HEK293 (cell line): Measurements from ENCODE around the gene PDZRN3.

ENCODE experiments used
- CTCF ChIA-PET: fragments of 350-600 bp; formaldehyde crosslinking; extraction: SDS; loops from one replicate; lab custom pipeline; 2021; ENCODE audit warnings: antibody characterized with exemption; lab: Yijun Ruan, JAX
- POLR2A ChIA-PET: fragments of 300-600 bp; formaldehyde crosslinking; extraction: SDS; loops from one replicate; lab custom pipeline; 2020; ENCODE audit warnings: antibody characterized with exemption, inconsistent platforms; lab: Yijun Ruan, JAX
- H3K27ac ChIP-seq: fragments of 200-500 bp; sonication (Bioruptor generic); 2 replicates; pipeline ENCODE4 v1.5.1; 2014; ENCODE audit warnings: low read depth, low read length, control low read depth, inconsistent platforms; ENCODE audit errors: extremely low read depth
- H3K36me3 ChIP-seq, 2 experiments: fragments of 200-500 bp in 1 of 2; sonication (Bioruptor generic) in 1 of 2; 1 replicate in 1 of 2; 2 replicates in 1 of 2; pipeline ENCODE4 v1.5.1; 2014 to 2017; ENCODE audit warnings: inconsistent platforms in 2 of 2, low read length in 2 of 2; ENCODE audit not compliant: control insufficient read depth in 2 of 2, insufficient read depth in 1 of 2
- H3K4me1 ChIP-seq: fragments of 200-500 bp; sonication (Bioruptor generic); 2 replicates; pipeline ENCODE4 v1.5.1; 2014; ENCODE audit warnings: mild to moderate bottlenecking, low read length, inconsistent platforms; ENCODE audit not compliant: control insufficient read depth, insufficient read depth
- H3K4me3 ChIP-seq: 2 replicates; pipeline ENCODE4 v1.5.1; 2011; ENCODE audit warnings: low read depth, mild to moderate bottlenecking, control low read depth, low read length, moderate library complexity
- H3K9me3 ChIP-seq: fragments of 200-500 bp; sonication (Bioruptor generic); 2 replicates; pipeline ENCODE4 v1.5.1; 2014; ENCODE audit warnings: low read depth, low read length, inconsistent platforms; ENCODE audit not compliant: control insufficient read depth, insufficient read depth
- KLF8 ChIP-seq: fragments of 450-650 bp; formaldehyde crosslinking; IDR thresholded peaks from 2 replicates; pipeline ENCODE4 v1.5.1; 2016; ENCODE audit warnings: missing biosample characterization, missing genetic modification characterization
- YY1 ChIP-seq: fragments of 450-650 bp; formaldehyde crosslinking; IDR thresholded peaks from 2 replicates; pipeline ENCODE4 v1.5.1; 2018; ENCODE audit warnings: missing biosample characterization, missing genetic modification characterization
- ZBTB1 ChIP-seq: fragments of 450-650 bp; formaldehyde crosslinking; IDR thresholded peaks from 2 replicates; pipeline ENCODE4 v1.5.1; 2016; ENCODE audit warnings: missing biosample characterization, missing genetic modification characterization
- ZNF112 ChIP-seq: fragments of 450-650 bp; formaldehyde crosslinking; IDR thresholded peaks from 2 replicates; pipeline ENCODE4 v1.5.0; 2017; ENCODE audit warnings: missing biosample characterization, missing genetic modification characterization
- ZNF132 ChIP-seq: fragments of 450-650 bp; formaldehyde crosslinking; IDR thresholded peaks from 2 replicates; pipeline ENCODE4 v1.5.1; 2017; ENCODE audit warnings: missing biosample characterization, missing genetic modification characterization, borderline replicate concordance
- ZNF157 ChIP-seq: fragments of 450-650 bp; formaldehyde crosslinking; IDR thresholded peaks from 2 replicates; pipeline ENCODE4 v1.5.1; 2016; ENCODE audit warnings: missing biosample characterization, missing genetic modification characterization
- ZNF16 ChIP-seq: fragments of 450-650 bp; formaldehyde crosslinking; IDR thresholded peaks from 2 replicates; pipeline ENCODE4 v1.5.1; 2016; ENCODE audit warnings: low read depth, missing biosample characterization, missing genetic modification characterization
- ZNF223 ChIP-seq: fragments of 450-650 bp; formaldehyde crosslinking; IDR thresholded peaks from 2 replicates; pipeline ENCODE4 v1.5.1; 2016; ENCODE audit warnings: missing biosample characterization, missing genetic modification characterization
- ZNF23 ChIP-seq: fragments of 450-650 bp; formaldehyde crosslinking; IDR thresholded peaks from 2 replicates; pipeline ENCODE4 v1.5.1; 2016; ENCODE audit warnings: missing biosample characterization, missing genetic modification characterization, borderline replicate concordance
- ZNF239 ChIP-seq: fragments of 450-650 bp; formaldehyde crosslinking; IDR thresholded peaks from 2 replicates; pipeline ENCODE4 v1.5.1; 2016; ENCODE audit warnings: missing biosample characterization, missing genetic modification characterization
- ZNF518A ChIP-seq: fragments of 450-650 bp; formaldehyde crosslinking; conservative IDR thresholded peaks from 2 replicates; pipeline ENCODE4 v1.5.1; 2016; ENCODE audit warnings: low read depth, missing biosample characterization, missing genetic modification characterization
- ZNF560 ChIP-seq: fragments of 450-650 bp; formaldehyde crosslinking; IDR thresholded peaks from 2 replicates; pipeline ENCODE4 v1.5.1; 2017; ENCODE audit warnings: missing biosample characterization, missing genetic modification characterization, borderline replicate concordance
- ZNF600 ChIP-seq: fragments of 450-650 bp; formaldehyde crosslinking; IDR thresholded peaks from 2 replicates; pipeline ENCODE4 v1.5.1; 2016; ENCODE audit warnings: missing biosample characterization, missing genetic modification characterization
- ZNF623 ChIP-seq: fragments of 450-650 bp; formaldehyde crosslinking; IDR thresholded peaks from 2 replicates; pipeline ENCODE4 v1.5.1; 2016; ENCODE audit warnings: missing biosample characterization, missing genetic modification characterization
- ZNF626 ChIP-seq: fragments of 450-650 bp; sonication (Bioruptor Pico); formaldehyde crosslinking; IDR thresholded peaks from 2 replicates; pipeline ENCODE4 v1.5.1; 2018; ENCODE audit warnings: missing biosample characterization, missing genetic modification characterization, inconsistent platforms
- ZNF664 ChIP-seq: fragments of 450-650 bp; formaldehyde crosslinking; IDR thresholded peaks from 2 replicates; pipeline ENCODE4 v1.5.1; 2016; ENCODE audit warnings: missing biosample characterization, missing genetic modification characterization
- ZNF843 ChIP-seq: fragments of 450-650 bp; formaldehyde crosslinking; IDR thresholded peaks from 2 replicates; pipeline ENCODE4 v1.5.1; 2016; ENCODE audit warnings: missing biosample characterization, missing genetic modification characterization
- TF ChIP-seq, protein P1 (sequence below): fragments of 450-650 bp; IDR thresholded peaks from 2 replicates; pipeline ENCODE4 v1.5.1; 2018; ENCODE audit warnings: missing biosample characterization, missing genetic modification characterization
- TF ChIP-seq, protein P2 (sequence below): fragments of 450-650 bp; formaldehyde crosslinking; IDR thresholded peaks from 2 replicates; pipeline ENCODE4 v1.5.1; 2016; ENCODE audit warnings: missing biosample characterization, missing genetic modification characterization
- TF ChIP-seq, protein P3 (sequence below): fragments of 450-650 bp; formaldehyde crosslinking; IDR thresholded peaks from 2 replicates; pipeline ENCODE4 v1.5.1; 2016; ENCODE audit warnings: missing biosample characterization, missing genetic modification characterization

The PDZRN3 gene

GRCh38 chr3:73349657-73350056 lies 275.1 kb downstream of the PDZRN3 start:
- TF ChIP-seq, protein P1, sequence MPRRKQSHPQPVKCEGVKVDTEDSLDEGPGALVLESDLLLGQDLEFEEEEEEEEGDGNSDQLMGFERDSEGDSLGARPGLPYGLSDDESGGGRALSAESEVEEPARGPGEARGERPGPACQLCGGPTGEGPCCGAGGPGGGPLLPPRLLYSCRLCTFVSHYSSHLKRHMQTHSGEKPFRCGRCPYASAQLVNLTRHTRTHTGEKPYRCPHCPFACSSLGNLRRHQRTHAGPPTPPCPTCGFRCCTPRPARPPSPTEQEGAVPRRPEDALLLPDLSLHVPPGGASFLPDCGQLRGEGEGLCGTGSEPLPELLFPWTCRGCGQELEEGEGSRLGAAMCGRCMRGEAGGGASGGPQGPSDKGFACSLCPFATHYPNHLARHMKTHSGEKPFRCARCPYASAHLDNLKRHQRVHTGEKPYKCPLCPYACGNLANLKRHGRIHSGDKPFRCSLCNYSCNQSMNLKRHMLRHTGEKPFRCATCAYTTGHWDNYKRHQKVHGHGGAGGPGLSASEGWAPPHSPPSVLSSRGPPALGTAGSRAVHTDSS (tag by site-specific recombination), result no peak
- no peak for TF ChIP-seq YY1 (tag by site-specific recombination)
- no peak for TF ChIP-seq ZBTB1 (tag by site-specific recombination)
- no peak for TF ChIP-seq ZNF560 (tag by site-specific recombination)
- H3K36me3 ChIP-seq, result no peaks in the 10 kb centered on the region
- H3K27ac ChIP-seq, result no peak overlapping the region
- 0 out of 2 replicates have a peak, but pooled peaks cover 3% of the 10 kb centered on the region for H3K4me1 ChIP-seq
- no peak overlapping the region for H3K4me3 ChIP-seq
- H3K9me3 ChIP-seq, result no peaks in the 10 kb centered on the region
- ChIA-PET POLR2A (no interaction called here), CTCF (no interaction called here)

- ChIA-PET CTCF (no interaction called here), POLR2A (no interaction called here)
- no peaks in the 10 kb centered on the region for H3K9me3 ChIP-seq
- H3K36me3 ChIP-seq, result no peaks in the 10 kb centered on the region
- H3K4me3 ChIP-seq, result no peak overlapping the region
- TF ChIP-seq ZNF223 (tag by site-specific recombination) (no peak), ZNF16 (no peak), ZNF843 (tag by site-specific recombination) (no peak), ZNF518A (tag by site-specific recombination) (no peak), ZNF112 (tag by site-specific recombination) (no peak), ZNF623 (tag by site-specific recombination) (no peak)
- no peak overlapping the region for H3K27ac ChIP-seq
- no peaks in the 10 kb centered on the region for H3K4me1 ChIP-seq
Observed at GRCh38 chr3:73342077-73342476, 282.7 kb downstream of the PDZRN3 start.

- H3K27ac ChIP-seq, result no peak overlapping the region
- H3K36me3 ChIP-seq, result no peaks in the 10 kb centered on the region
- H3K4me1 ChIP-seq, result no peaks in the 10 kb centered on the region
- POLR2A ChIA-PET, result no interaction called here
- no peaks in the 10 kb centered on the region for H3K9me3 ChIP-seq
- CTCF ChIA-PET, result no interaction called here
- no peak overlapping the region for H3K4me3 ChIP-seq
- TF ChIP-seq ZNF626 (tag by site-specific recombination), result no peak
- TF ChIP-seq ZNF157 (tag by site-specific recombination), result no peak
- no peak for TF ChIP-seq ZNF23 (tag by site-specific recombination)
- TF ChIP-seq, protein P2, sequence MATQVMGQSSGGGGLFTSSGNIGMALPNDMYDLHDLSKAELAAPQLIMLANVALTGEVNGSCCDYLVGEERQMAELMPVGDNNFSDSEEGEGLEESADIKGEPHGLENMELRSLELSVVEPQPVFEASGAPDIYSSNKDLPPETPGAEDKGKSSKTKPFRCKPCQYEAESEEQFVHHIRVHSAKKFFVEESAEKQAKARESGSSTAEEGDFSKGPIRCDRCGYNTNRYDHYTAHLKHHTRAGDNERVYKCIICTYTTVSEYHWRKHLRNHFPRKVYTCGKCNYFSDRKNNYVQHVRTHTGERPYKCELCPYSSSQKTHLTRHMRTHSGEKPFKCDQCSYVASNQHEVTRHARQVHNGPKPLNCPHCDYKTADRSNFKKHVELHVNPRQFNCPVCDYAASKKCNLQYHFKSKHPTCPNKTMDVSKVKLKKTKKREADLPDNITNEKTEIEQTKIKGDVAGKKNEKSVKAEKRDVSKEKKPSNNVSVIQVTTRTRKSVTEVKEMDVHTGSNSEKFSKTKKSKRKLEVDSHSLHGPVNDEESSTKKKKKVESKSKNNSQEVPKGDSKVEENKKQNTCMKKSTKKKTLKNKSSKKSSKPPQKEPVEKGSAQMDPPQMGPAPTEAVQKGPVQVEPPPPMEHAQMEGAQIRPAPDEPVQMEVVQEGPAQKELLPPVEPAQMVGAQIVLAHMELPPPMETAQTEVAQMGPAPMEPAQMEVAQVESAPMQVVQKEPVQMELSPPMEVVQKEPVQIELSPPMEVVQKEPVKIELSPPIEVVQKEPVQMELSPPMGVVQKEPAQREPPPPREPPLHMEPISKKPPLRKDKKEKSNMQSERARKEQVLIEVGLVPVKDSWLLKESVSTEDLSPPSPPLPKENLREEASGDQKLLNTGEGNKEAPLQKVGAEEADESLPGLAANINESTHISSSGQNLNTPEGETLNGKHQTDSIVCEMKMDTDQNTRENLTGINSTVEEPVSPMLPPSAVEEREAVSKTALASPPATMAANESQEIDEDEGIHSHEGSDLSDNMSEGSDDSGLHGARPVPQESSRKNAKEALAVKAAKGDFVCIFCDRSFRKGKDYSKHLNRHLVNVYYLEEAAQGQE, result no peak
- no peak for TF ChIP-seq KLF8 (tag by site-specific recombination)
- no peak for TF ChIP-seq ZNF239
- no peak for TF ChIP-seq ZNF132 (tag by site-specific recombination)
- TF ChIP-seq, protein P3, sequence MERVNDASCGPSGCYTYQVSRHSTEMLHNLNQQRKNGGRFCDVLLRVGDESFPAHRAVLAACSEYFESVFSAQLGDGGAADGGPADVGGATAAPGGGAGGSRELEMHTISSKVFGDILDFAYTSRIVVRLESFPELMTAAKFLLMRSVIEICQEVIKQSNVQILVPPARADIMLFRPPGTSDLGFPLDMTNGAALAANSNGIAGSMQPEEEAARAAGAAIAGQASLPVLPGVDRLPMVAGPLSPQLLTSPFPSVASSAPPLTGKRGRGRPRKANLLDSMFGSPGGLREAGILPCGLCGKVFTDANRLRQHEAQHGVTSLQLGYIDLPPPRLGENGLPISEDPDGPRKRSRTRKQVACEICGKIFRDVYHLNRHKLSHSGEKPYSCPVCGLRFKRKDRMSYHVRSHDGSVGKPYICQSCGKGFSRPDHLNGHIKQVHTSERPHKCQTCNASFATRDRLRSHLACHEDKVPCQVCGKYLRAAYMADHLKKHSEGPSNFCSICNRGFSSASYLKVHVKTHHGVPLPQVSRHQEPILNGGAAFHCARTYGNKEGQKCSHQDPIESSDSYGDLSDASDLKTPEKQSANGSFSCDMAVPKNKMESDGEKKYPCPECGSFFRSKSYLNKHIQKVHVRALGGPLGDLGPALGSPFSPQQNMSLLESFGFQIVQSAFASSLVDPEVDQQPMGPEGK, result no peak
- no peak for TF ChIP-seq ZNF664 (tag by site-specific recombination)
- TF ChIP-seq ZNF600 (tag by site-specific recombination), result no peak
Observed at GRCh38 chr3:73341272-73341935, 283.3 kb downstream of the PDZRN3 start.
